ENCODE data around the gene SPI1. TPM values are rescaled to one million over a fixed set of nuclear protein-coding genes. Genes with fewer than 3 reads are reported as not detected.
"Not testable (repeated sequence)": the region's sequence is repeated elsewhere in the genome, so short reads cannot be mapped to it uniquely, and the experiment has no call there.

SPI1 gene
- polyA plus RNA-seq, 1 donor, result 10.2 TPM

- Histone ChIP-seq H3K4me1 (ENCODE audit: control insufficient read depth, insufficient read depth, low read length) (no peaks in the 10 kb centered on the region), H3K27ac (ENCODE audit: low read length) (no peak overlapping the region), H3K36me3 (ENCODE audit: control insufficient read depth, insufficient read depth, low read length) (peaks cover 53% of the 10 kb centered on the region), H3K27me3 (ENCODE audit: control insufficient read depth, insufficient read depth, low read length) (no peaks in the 10 kb centered on the region), H3K9me3 (ENCODE audit: control insufficient read depth, low read depth, low read length) (no peaks in the 10 kb centered on the region), H3K4me3 (ENCODE audit: low read length) (no peak overlapping the region)
- DNase-seq, result no peak
- 100% methylated on average over 2 of the region's 5 CpGs for WGBS (ENCODE audit: insufficient coverage, low lambda C conversion rate)
Observed at GRCh38 chr11:47317064-47317828, 61.1 kb downstream of the SPI1 start.

- H3K4me1 ChIP-seq (ENCODE audit: control insufficient read depth, insufficient read depth, low read length); H3K27ac ChIP-seq (ENCODE audit: low read length); H3K9me3 ChIP-seq (ENCODE audit: control insufficient read depth, low read depth, low read length); H3K27me3 ChIP-seq (ENCODE audit: control insufficient read depth, insufficient read depth, low read length); DNase-seq; H3K4me3 ChIP-seq (ENCODE audit: low read length): not testable (repeated sequence)
- no CpG with 5 or more reads among the region's 8 CpGs for WGBS (ENCODE audit: insufficient coverage, low lambda C conversion rate)
- peaks cover 53% of the 10 kb centered on the region for H3K36me3 ChIP-seq (ENCODE audit: control insufficient read depth, insufficient read depth, low read length)
Observed at GRCh38 chr11:47316501-47316900, 61.8 kb downstream of the SPI1 start.

- DNase-seq, result no peak
- WGBS (ENCODE audit: insufficient coverage, low lambda C conversion rate), result 100% methylated on average over 2 of the region's 5 CpGs
- Histone ChIP-seq H3K27ac (ENCODE audit: low read length) (no peak overlapping the region), H3K4me3 (ENCODE audit: low read length) (no peak overlapping the region), H3K4me1 (ENCODE audit: control insufficient read depth, insufficient read depth, low read length) (no peaks in the 10 kb centered on the region), H3K36me3 (ENCODE audit: control insufficient read depth, insufficient read depth, low read length) (peaks cover 64% of the 10 kb centered on the region), H3K27me3 (ENCODE audit: control insufficient read depth, insufficient read depth, low read length) (no peaks in the 10 kb centered on the region), H3K9me3 (ENCODE audit: control insufficient read depth, low read depth, low read length) (no peaks in the 10 kb centered on the region)
Observed at GRCh38 chr11:47314992-47315391, 63.4 kb downstream of the SPI1 start.

- no peaks in the 10 kb centered on the region for H3K27me3 ChIP-seq (ENCODE audit: control insufficient read depth, insufficient read depth, low read length)
- 60% methylated on average over 2 of the region's 6 CpGs for WGBS (ENCODE audit: insufficient coverage, low lambda C conversion rate)
- peak in 1 of 2 donors; percentile 25 for DNase-seq
- peak overlapping the region; percentile 29 for H3K27ac ChIP-seq (ENCODE audit: low read length)
- H3K36me3 ChIP-seq (ENCODE audit: control insufficient read depth, insufficient read depth, low read length), result peaks cover 80% of the 10 kb centered on the region
- H3K9me3 ChIP-seq (ENCODE audit: control insufficient read depth, low read depth, low read length), result peaks cover 6% of the 10 kb centered on the region
- H3K4me1 ChIP-seq (ENCODE audit: control insufficient read depth, insufficient read depth, low read length), result no peaks in the 10 kb centered on the region
- no peak overlapping the region for H3K4me3 ChIP-seq (ENCODE audit: low read length)
Observed at GRCh38 chr11:47308050-47308823, 70.1 kb downstream of the SPI1 start.

GRCh38 chr11:47306484-47306844, 71.9 kb downstream of the SPI1 start:
- H3K4me1 ChIP-seq (ENCODE audit: control insufficient read depth, insufficient read depth, low read length), result no peaks in the 10 kb centered on the region
- peaks cover 17% of the 10 kb centered on the region for H3K9me3 ChIP-seq (ENCODE audit: control insufficient read depth, low read depth, low read length)
- H3K27me3 ChIP-seq (ENCODE audit: control insufficient read depth, insufficient read depth, low read length), result no peaks in the 10 kb centered on the region
- no peak overlapping the region for H3K4me3 ChIP-seq (ENCODE audit: low read length)
- peaks cover 73% of the 10 kb centered on the region for H3K36me3 ChIP-seq (ENCODE audit: control insufficient read depth, insufficient read depth, low read length)
- H3K27ac ChIP-seq (ENCODE audit: low read length), result no peak overlapping the region
- DNase-seq, result no peak
- WGBS (ENCODE audit: insufficient coverage, low lambda C conversion rate), result 100% methylated on average over 1 of the region's 1 CpG

GRCh38 chr11:47305734-47306483, 72.4 kb downstream of the SPI1 start:
- no peak overlapping the region for H3K27ac ChIP-seq (ENCODE audit: low read length)
- H3K4me3 ChIP-seq (ENCODE audit: low read length), result no peak overlapping the region
- H3K36me3 ChIP-seq (ENCODE audit: control insufficient read depth, insufficient read depth, low read length), result peaks cover 68% of the 10 kb centered on the region
- H3K9me3 ChIP-seq (ENCODE audit: control insufficient read depth, low read depth, low read length), result peaks cover 17% of the 10 kb centered on the region
- WGBS (ENCODE audit: insufficient coverage, low lambda C conversion rate), result no CpG with 5 or more reads among the region's 3 CpGs
- no peaks in the 10 kb centered on the region for H3K4me1 ChIP-seq (ENCODE audit: control insufficient read depth, insufficient read depth, low read length)
- no peak for DNase-seq
- H3K27me3 ChIP-seq (ENCODE audit: control insufficient read depth, insufficient read depth, low read length), result no peaks in the 10 kb centered on the region

Other genes with a start within 250 kb of the SPI1 start
- gene ARFGAP2, start 201.7 kb downstream of the SPI1 start, polyA plus RNA-seq, result 74.8 TPM
- 44.7 TPM for gene PACSIN3, start 192.1 kb downstream of the SPI1 start, polyA plus RNA-seq
- 30.8 TPM for gene DDB2, start 163.6 kb downstream of the SPI1 start, polyA plus RNA-seq
- gene ACP2, start 129.7 kb downstream of the SPI1 start, polyA plus RNA-seq, result 87.3 TPM
- 159 TPM for gene NR1H3, start 120.6 kb downstream of the SPI1 start, polyA plus RNA-seq
- 49.8 TPM for gene MADD, start 108.4 kb downstream of the SPI1 start, polyA plus RNA-seq
- gene MYBPC3, start 25.8 kb downstream of the SPI1 start, polyA plus RNA-seq, result 0.01 TPM
- 31.3 TPM for gene SLC39A13, start 30.0 kb upstream of the SPI1 start, polyA plus RNA-seq
- 99.4 TPM for gene PSMC3, start 47.9 kb upstream of the SPI1 start, polyA plus RNA-seq
- 0.64 TPM for gene RAPSN, start 70.6 kb upstream of the SPI1 start, polyA plus RNA-seq
- 79.2 TPM for gene CELF1, start 174.6 kb upstream of the SPI1 start, polyA plus RNA-seq
- gene PTPMT1, start 187.1 kb upstream of the SPI1 start, polyA plus RNA-seq, result 51.1 TPM
- 13.9 TPM for gene KBTBD4, start 200.4 kb upstream of the SPI1 start, polyA plus RNA-seq
- gene NDUFS3, start 200.5 kb upstream of the SPI1 start, polyA plus RNA-seq, result 112 TPM
- gene FAM180B, start 208.1 kb upstream of the SPI1 start, polyA plus RNA-seq, result 0.19 TPM
- 3.7 TPM for gene C1QTNF4, start 215.9 kb upstream of the SPI1 start, polyA plus RNA-seq